SK-N-SH (cell line): ENCODE measurements around the gene DPRX. TPM values are rescaled to one million over a fixed set of nuclear protein-coding genes. Genes with fewer than 3 reads are reported as not detected.

Source experiments
- CTCF ChIA-PET: fragments of 300-600, 350-600 bp; formaldehyde crosslinking; extraction: SDS; loops from one replicate; lab custom pipeline; 2021; lab: Yijun Ruan, JAX
- POLR2A ChIA-PET: fragments of 350-600 bp; sonication (Branson Sonifier 250); formaldehyde crosslinking; extraction: SDS; loops from one replicate; lab custom pipeline; 2020; ENCODE audit warnings: antibody characterized with exemption, inconsistent platforms; lab: Yijun Ruan, JAX
- DNase-seq: peaks from one replicate; pipeline ENCODE4 v3.0.0; 2012
- H2AFZ ChIP-seq: fragments of 200-600 bp; sonication (generic); 2 replicates; pipeline ENCODE4 v1.8.1; 2016; ENCODE audit warnings: antibody characterized with exemption, mild to moderate bottlenecking, low read depth
- H3F3A ChIP-seq: fragments of 200-600 bp; sonication (generic); replicated peaks from 2 replicates; pipeline ENCODE3; 2016; ENCODE audit warnings: antibody characterized with exemption, mild to moderate bottlenecking; ENCODE audit not compliant: insufficient read depth
- H3K27ac ChIP-seq, 2 experiments: fragments of 200-500 bp in 1 of 2; fragments of 200-600 bp in 1 of 2; sonication (Bioruptor generic) in 1 of 2; sonication (generic), shearing (Covaris generic) in 1 of 2; 2 replicates each; pipeline versions ENCODE4 v1.5.1 to v1.6.1; 2014 to 2016; ENCODE audit warnings: low read depth in 2 of 2, inconsistent platforms in 1 of 2, low read length in 1 of 2, mild to moderate bottlenecking in 1 of 2, mixed read lengths in 1 of 2
- H3K27me3 ChIP-seq: fragments of 200-600 bp; sonication (generic), shearing (Covaris generic); 2 replicates; pipeline ENCODE4 v1.6.1; 2016; ENCODE audit warnings: mixed run types; ENCODE audit not compliant: insufficient read depth
- H3K36me3 ChIP-seq, 2 experiments: fragments of 200-500 bp in 1 of 2; fragments of 200-600 bp in 1 of 2; sonication (Bioruptor generic) in 1 of 2; sonication (generic) in 1 of 2; replicated peaks in 1 of 2; 2 replicates each; pipeline versions ENCODE3 to v1.5.1; 2014 to 2016; ENCODE audit warnings: low read length in 1 of 2, mild to moderate bottlenecking in 1 of 2; ENCODE audit not compliant: insufficient read depth in 2 of 2, control insufficient read depth in 1 of 2
- H3K4me1 ChIP-seq, 2 experiments: fragments of 200-500 bp in 1 of 2; fragments of 200-600 bp in 1 of 2; sonication (Bioruptor generic) in 1 of 2; sonication (generic), shearing (Covaris generic) in 1 of 2; 2 replicates each; pipeline versions ENCODE4 v1.5.1 to v1.6.1; 2014 to 2016; ENCODE audit warnings: low read depth in 1 of 2, low read length in 1 of 2, mixed run types in 1 of 2; ENCODE audit not compliant: insufficient read depth in 2 of 2, control insufficient read depth in 1 of 2
- H3K4me2 ChIP-seq: fragments of 200-600 bp; sonication (generic), shearing (Covaris generic); 2 replicates; pipeline ENCODE4 v1.6.1; 2017; ENCODE audit warnings: mixed run types
- H3K4me3 ChIP-seq, 2 experiments: fragments of 200-500 bp in 1 of 2; fragments of 200-600 bp in 1 of 2; sonication (Bioruptor generic) in 1 of 2; sonication (generic), shearing (Covaris generic) in 1 of 2; 2 replicates each; pipeline versions ENCODE4 v1.5.1 to v1.8.1; 2014 to 2016; ENCODE audit warnings: low read depth in 2 of 2, inconsistent platforms in 1 of 2, low read length in 1 of 2, mild to moderate bottlenecking in 1 of 2, mixed read lengths in 1 of 2, moderate library complexity in 1 of 2
- H3K79me2 ChIP-seq: fragments of 200-600 bp; sonication (generic); 2 replicates; pipeline ENCODE4 v1.8.1; 2017; ENCODE audit warnings: mild to moderate bottlenecking; ENCODE audit not compliant: insufficient read depth
- H3K9ac ChIP-seq: fragments of 200-600 bp; sonication (generic); 2 replicates; pipeline ENCODE4 v1.6.1; 2017; ENCODE audit warnings: mixed run types
- H3K9me2 ChIP-seq: fragments of 200-600 bp; sonication (generic); 2 replicates; pipeline ENCODE4 v1.6.1; 2017; ENCODE audit warnings: mixed run types
- H3K9me3 ChIP-seq: fragments of 200-600 bp; sonication (generic); 2 replicates; pipeline ENCODE4 v1.6.1; 2017; ENCODE audit warnings: mixed run types, mild to moderate bottlenecking, moderate library complexity
- H4K20me1 ChIP-seq: fragments of 200-600 bp; sonication (generic); 2 replicates; pipeline ENCODE4 v1.6.1; 2017; ENCODE audit warnings: mild to moderate bottlenecking, mixed run types; ENCODE audit not compliant: insufficient read depth
- CHD2 ChIP-seq: fragments of 150-350 bp; IDR thresholded peaks from 2 replicates; pipeline ENCODE4 v1.6.1; 2018; ENCODE audit warnings: low read length; ENCODE audit not compliant: partially characterized antibody
- CTCF ChIP-seq: fragments of 200-600 bp; sonication (generic); IDR thresholded peaks from 2 replicates; pipeline ENCODE4 v1.6.1; 2017; ENCODE audit warnings: antibody characterized with exemption, mild to moderate bottlenecking, moderate library complexity
- EP300 ChIP-seq, 2 experiments: IDR thresholded peaks; 2 replicates each; pipeline versions ENCODE4 v1.4.0 to v1.6.1; 2012; ENCODE audit warnings: borderline replicate concordance in 1 of 2, low read depth in 1 of 2, low read length in 1 of 2
- EZH2phosphoT487 ChIP-seq: fragments of 200-600 bp; sonication (generic); IDR thresholded peaks from 2 replicates; pipeline ENCODE4 v1.6.1; 2017; ENCODE audit warnings: low read depth, mixed run types, mild to moderate bottlenecking, antibody characterized with exemption, moderate library complexity, borderline replicate concordance
- FOSL2 ChIP-seq: IDR thresholded peaks from 2 replicates; pipeline ENCODE4 v1.4.0; 2012; ENCODE audit warnings: low read depth, mild to moderate bottlenecking, moderate library complexity, borderline replicate concordance
- GABPA ChIP-seq: IDR thresholded peaks from 2 replicates; pipeline ENCODE4 v1.4.0; 2012; ENCODE audit warnings: low read depth, mild to moderate bottlenecking
- MAX ChIP-seq: IDR thresholded peaks from 2 replicates; pipeline ENCODE4 v1.4.0; 2012; ENCODE audit warnings: low read depth
- NRF1 ChIP-seq: IDR thresholded peaks from 2 replicates; pipeline ENCODE4 v1.6.1; 2012; ENCODE audit warnings: low read depth, mild to moderate bottlenecking, low read length
- RXRA ChIP-seq: IDR thresholded peaks from 2 replicates; pipeline ENCODE4 v1.4.0; 2012; ENCODE audit warnings: low read depth, mild to moderate bottlenecking, borderline replicate concordance
- SMC3 ChIP-seq: IDR thresholded peaks from 2 replicates; pipeline ENCODE4 v1.6.1; 2012; ENCODE audit warnings: low read depth, low read length, improper control_type of control experiment
- TEAD4 ChIP-seq: IDR thresholded peaks from 2 replicates; pipeline ENCODE4 v1.4.0; 2012; ENCODE audit warnings: mild to moderate bottlenecking, borderline replicate concordance; ENCODE audit not compliant: insufficient read depth
- USF1 ChIP-seq: IDR thresholded peaks from 2 replicates; pipeline ENCODE4 v1.4.0; 2012; ENCODE audit warnings: low read depth, borderline replicate concordance
- USF2 ChIP-seq: fragments of 150-350 bp; IDR thresholded peaks from 2 replicates; pipeline ENCODE4 v1.6.1; 2017; ENCODE audit warnings: antibody characterized with exemption, low read length, low read depth, borderline replicate concordance
- ZBTB33 ChIP-seq: IDR thresholded peaks from 2 replicates; pipeline ENCODE4 v1.4.0; 2012; ENCODE audit warnings: low read depth, borderline replicate concordance
- WGBS: methylation state at CpG from one replicate; pipeline ENCODE4 v1.1.6; 2017; ENCODE audit warnings: low lambda C conversion rate; 5-methylcytosine and 5-hydroxymethylcytosine counted together
- polyA plus RNA-seq, 3 experiments: library from polyadenylated mRNA; depleted of rRNA; stranded (reverse); fragments of >200 nt; gene quantifications; 2 replicates each; pipeline ENCODE4 v1.2.3, GENCODE V29; 2012

Gene DPRX
- polyA plus RNA-seq, 1 of the 3 experiments (the other 2 are of a cell fraction): not detected

GRCh38 chr19:53644061-53644816, 12.4 kb downstream of the DPRX start:
- H2AFZ ChIP-seq: no peak overlapping the region
- ChIA-PET CTCF (no interaction called here), POLR2A (no interaction called here)
- peaks cover 25% of the 10 kb centered on the region; the same call in 1 of the 2 replicates for H3K27me3 ChIP-seq
- no peaks in the 10 kb centered on the region for H4K20me1 ChIP-seq
- no peaks in the 10 kb centered on the region for H3K79me2 ChIP-seq
- no peak overlapping the region for H3K9ac ChIP-seq
- H3K4me1 ChIP-seq: no peaks in the 10 kb centered on the region
- no peaks in the 10 kb centered on the region for H3K9me3 ChIP-seq
- H3F3A ChIP-seq: no peaks in the 10 kb centered on the region
- H3K4me3 ChIP-seq: no peak overlapping the region
- H3K36me3 ChIP-seq: no peaks in the 10 kb centered on the region
- no peaks in the 10 kb centered on the region for H3K9me2 ChIP-seq
- no peak overlapping the region for H3K27ac ChIP-seq
- no peak overlapping the region for H3K4me2 ChIP-seq
- no peak for DNase-seq
- 0% methylated on average over 4 of the region's 4 CpGs for WGBS
- no peak for TF ChIP-seq CTCF
- no peak for TF ChIP-seq USF2
- TF ChIP-seq ZBTB33: no peak
- no peak for TF ChIP-seq NRF1
- no peak for TF ChIP-seq EP300 (IDR thresholded peaks at IDR 0.05; ENCODE audit: borderline replicate concordance in 1 of 2, low read depth in 1 of 2, low read length in 1 of 2)
- no peak for TF ChIP-seq SMC3
- TF ChIP-seq FOSL2: no peak

- CTCF ChIA-PET: interaction anchor here (1.3 kb wide), 1 partner anchor 164 kb away, joined by 3 read pairs; no protein-coding TSS in a partner anchor
- Histone ChIP-seq H3K79me2 (no peaks in the 10 kb centered on the region), H2AFZ (no peak overlapping the region), H3K4me3 (no peak overlapping the region), H3K4me2 (no peak overlapping the region), H3K9me3 (no peaks in the 10 kb centered on the region), H3K27ac (no peak overlapping the region), H4K20me1 (no peaks in the 10 kb centered on the region), H3K4me1 (no peaks in the 10 kb centered on the region), H3K27me3 (peaks cover 10% of the 10 kb centered on the region; the same call in 1 of the 2 replicates), H3K36me3 (no peaks in the 10 kb centered on the region)
- no peak for DNase-seq
- POLR2A ChIA-PET: interaction anchor here (0.6 kb wide), 1 partner anchor 41 kb away, joined by 3 read pairs; no protein-coding TSS in a partner anchor
- TF ChIP-seq GABPA (no peak), USF2 (no peak), MAX (no peak), USF1 (no peak), CHD2 (no peak), TEAD4 (no peak), RXRA (no peak), NRF1 (no peak), EZH2phosphoT487 (no peak), ZBTB33 (no peak)
- TF ChIP-seq, all 33 proteins: peak for 0
- WGBS: 25% methylated on average over 2 of the region's 2 CpGs
- Histone ChIP-seq H3K9me2 (no peaks in the 10 kb centered on the region), H3F3A (no peaks in the 10 kb centered on the region), H3K9ac (no peak overlapping the region)
These were observed 14.3 kb downstream of the DPRX start for GRCh38 chr19:53646144-53646543.
